GM13977 (cell line): ENCODE measurements around the gene PTPRF.

Experiments used
- DNase-seq: peaks from one replicate; pipeline ENCODE4 v3.0.0; 2012; ENCODE audit warnings: low spot score
- in situ Hi-C: fragments of 300-500 bp; cut with MboI; formaldehyde crosslinking; loops from one replicate; pipeline ENCODE4 v1.12.0; 2022; ENCODE audit warnings: low sequenced_read_pairs, low pct_unique_long_range_greater_than_20kb, mixed read lengths, inconsistent platforms; ENCODE audit not compliant: unreplicated experiment
- TF ChIP-seq, protein P1 (sequence below): IDR thresholded peaks from 2 replicates; pipeline ENCODE4 v1.5.1; 2012; ENCODE audit warnings: mild to moderate bottlenecking, control low read depth; ENCODE audit not compliant: insufficient read depth; ENCODE audit errors: extremely low read depth, missing control alignments

PTPRF gene

DNA sequence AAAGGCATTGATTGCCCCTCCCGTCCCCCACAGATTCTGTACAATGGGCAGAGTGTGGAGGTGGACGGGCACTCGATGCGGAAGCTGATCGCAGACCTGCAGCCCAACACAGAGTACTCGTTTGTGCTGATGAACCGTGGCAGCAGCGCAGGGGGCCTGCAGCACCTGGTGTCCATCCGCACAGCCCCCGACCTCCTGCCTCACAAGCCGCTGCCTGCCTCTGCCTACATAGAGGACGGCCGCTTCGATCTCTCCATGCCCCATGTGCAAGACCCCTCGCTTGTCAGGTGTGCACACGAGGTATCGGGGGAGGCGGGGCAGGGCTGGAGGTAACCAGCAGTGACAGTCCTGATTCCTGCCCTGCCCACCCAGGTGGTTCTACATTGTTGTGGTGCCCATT is 74.5 kb downstream of the PTPRF start:
- TF ChIP-seq, protein P1, sequence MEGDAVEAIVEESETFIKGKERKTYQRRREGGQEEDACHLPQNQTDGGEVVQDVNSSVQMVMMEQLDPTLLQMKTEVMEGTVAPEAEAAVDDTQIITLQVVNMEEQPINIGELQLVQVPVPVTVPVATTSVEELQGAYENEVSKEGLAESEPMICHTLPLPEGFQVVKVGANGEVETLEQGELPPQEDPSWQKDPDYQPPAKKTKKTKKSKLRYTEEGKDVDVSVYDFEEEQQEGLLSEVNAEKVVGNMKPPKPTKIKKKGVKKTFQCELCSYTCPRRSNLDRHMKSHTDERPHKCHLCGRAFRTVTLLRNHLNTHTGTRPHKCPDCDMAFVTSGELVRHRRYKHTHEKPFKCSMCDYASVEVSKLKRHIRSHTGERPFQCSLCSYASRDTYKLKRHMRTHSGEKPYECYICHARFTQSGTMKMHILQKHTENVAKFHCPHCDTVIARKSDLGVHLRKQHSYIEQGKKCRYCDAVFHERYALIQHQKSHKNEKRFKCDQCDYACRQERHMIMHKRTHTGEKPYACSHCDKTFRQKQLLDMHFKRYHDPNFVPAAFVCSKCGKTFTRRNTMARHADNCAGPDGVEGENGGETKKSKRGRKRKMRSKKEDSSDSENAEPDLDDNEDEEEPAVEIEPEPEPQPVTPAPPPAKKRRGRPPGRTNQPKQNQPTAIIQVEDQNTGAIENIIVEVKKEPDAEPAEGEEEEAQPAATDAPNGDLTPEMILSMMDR, result no peak
- in situ Hi-C loops, result no loop called here
- no peak for DNase-seq

DNA sequence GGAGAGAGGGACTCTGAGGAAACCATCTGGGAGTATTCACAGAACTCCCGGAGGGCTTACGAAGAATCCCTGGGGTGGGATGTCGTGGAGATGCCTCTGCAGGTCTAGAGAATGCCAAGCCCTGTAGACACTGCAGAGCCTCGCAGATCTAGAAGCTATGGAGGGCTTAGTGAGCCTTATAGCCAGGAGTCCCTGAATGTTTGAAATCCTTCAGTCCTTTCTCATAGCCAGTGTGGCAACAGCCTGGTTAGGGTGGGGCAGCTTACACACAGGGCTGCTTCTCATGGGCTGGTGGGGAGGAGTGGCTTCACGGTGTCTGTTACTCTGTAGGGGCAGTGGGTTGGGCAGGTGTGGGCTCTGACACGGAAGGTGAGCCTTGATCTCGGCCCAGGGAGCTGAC is 75.1 kb downstream of the PTPRF start:
- DNase-seq, result no peak
- TF ChIP-seq, protein P1, result no peak
- in situ Hi-C loops, result no loop called here

DNA sequence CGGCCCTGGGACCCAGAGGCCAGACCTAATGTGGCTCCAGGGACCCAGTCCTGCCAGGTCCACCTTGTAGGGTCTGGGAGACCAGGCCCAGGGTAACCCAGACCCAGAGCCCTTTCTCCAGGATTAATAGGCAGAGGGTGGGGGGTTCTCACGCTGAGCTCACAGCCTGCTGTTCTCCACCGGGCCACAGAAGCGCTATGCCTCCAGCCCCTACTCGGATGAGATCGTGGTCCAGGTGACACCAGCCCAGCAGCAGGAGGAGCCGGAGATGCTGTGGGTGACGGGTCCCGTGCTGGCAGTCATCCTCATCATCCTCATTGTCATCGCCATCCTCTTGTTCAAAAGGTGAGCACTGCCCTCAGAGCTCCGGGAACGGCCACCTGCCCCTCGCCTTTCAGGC is 75.9 kb downstream of the PTPRF start:
- in situ Hi-C loops, result no loop called here

DNA sequence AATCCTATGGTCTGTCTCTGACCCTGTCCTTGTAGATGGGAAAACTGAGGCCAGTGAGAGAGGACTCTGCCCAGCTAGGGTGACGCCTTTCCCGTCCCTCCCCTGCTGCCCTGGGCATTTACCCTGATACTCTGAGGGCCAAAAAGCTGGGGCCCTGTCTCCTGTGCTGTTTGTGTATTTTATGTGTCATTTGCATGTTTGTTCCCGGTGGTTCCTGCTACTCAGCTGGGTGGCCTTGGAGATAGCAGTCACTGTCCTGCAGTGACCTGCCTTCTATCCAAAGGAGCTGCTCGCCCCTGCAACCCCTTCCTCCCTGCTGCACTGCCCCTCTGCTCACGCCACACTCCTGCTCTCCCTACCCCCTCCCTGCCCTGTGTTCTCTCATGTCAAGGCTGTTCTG is 78.1 kb downstream of the PTPRF start:
- in situ Hi-C loops, result no loop called here
- no peak for DNase-seq
- TF ChIP-seq, protein P1, result no peak

More for the DNA sequence above, 75.9 kb downstream of the PTPRF start:
- no peak for DNase-seq
- TF ChIP-seq, protein P1, result no peak

DNA sequence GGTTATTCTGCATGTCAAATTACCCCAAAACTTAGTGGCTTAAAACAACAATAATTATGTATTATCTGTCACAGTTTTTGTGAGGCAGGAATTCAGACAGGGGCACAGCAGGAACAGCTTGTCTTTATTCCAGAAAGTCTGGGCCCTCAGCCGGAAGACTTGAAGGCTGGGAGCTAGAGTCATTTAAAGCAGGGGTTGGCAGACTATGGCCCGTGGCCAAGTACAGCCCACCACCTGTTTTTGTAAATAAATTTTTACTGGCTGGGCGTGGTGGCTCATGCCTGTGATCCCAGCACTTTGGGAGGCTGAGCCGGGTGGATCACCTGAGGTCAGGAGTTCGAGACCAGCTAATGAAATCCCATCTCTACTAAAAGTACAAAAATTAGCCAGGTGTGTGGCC is 79.7 kb downstream of the PTPRF start:
- TF ChIP-seq, protein P1, result no peak
- in situ Hi-C loops, result no loop called here
- no peak for DNase-seq

DNA sequence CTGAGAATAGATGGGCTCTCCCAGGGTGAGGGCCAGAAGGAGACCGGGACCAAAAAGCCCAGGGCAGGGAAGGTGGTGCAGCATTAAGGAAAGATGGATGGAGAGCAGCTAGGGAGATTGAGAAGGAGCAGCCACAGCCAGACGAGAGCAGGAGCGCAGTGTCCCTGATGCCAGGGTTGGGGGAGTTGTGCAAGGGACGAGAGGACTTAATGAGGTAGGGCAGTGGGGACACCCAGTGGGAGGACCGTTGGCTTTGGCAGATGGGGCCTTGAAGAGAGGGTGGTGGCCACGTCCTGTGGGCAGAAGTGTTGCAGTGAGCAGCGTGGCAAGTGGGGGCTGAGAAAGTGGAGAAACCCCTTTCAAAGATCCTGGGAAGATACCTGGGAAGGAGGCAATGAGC is 81.3 kb downstream of the PTPRF start:
- TF ChIP-seq, protein P1, result no peak
- no peak for DNase-seq
- in situ Hi-C loops, result no loop called here

DNA sequence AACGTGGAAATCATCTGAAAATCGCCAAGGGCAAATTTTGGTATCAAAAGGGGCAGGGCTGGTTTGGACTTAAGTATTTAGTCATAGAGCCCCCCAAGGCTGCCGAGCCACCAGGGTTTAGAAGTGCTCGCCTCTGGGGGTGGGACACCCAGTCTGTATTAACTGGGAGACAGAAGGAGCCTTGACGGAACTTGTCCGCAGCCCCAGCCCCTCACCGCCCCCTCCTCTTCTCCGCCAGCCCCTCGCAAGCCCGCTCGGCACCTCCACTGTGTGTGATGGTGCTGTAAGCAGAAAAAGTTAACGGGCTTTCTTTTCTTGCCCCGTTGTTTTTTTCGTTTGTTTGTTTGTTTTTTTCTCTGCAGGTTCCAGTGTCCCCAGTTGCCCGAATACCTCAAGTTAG is 81.7 kb downstream of the PTPRF start:
- TF ChIP-seq, protein P1, result no peak
- in situ Hi-C loops, result no loop called here
- DNase-seq, result no peak
